Activated CD8-positive, alpha-beta T cell treated with anti-CD3 and anti-CD28 coated beads for 36 hours (primary cell): ENCODE data around the gene GIGYF2. TPM values are rescaled to one million over a fixed set of nuclear protein-coding genes. Genes with fewer than 3 reads are reported as not detected.

Source experiments
- ATAC-seq: fragments of 200-7000 bp; cut with Tn5 transposase; one replicate; pipeline ENCODE4 v1.10.0; 2021; ENCODE audit warnings: mild to moderate bottlenecking, moderate library complexity
- CTCF ChIA-PET: fragments of 350-600 bp; sonication (Branson Sonifier 250); formaldehyde crosslinking; loops from one replicate; lab custom pipeline; 2021; ENCODE audit warnings: antibody characterized with exemption; lab: Charles Lee
- POLR2A ChIA-PET: fragments of 350-600 bp; sonication (Branson Sonifier 250); formaldehyde crosslinking; loops from one replicate; lab custom pipeline; 2021; ENCODE audit warnings: antibody characterized with exemption; lab: Charles Lee
- DNase-seq: peaks from one replicate; pipeline ENCODE4 v3.0.0-alpha.2; 2020
- H3K27ac Mint-ChIP-seq: one replicate; pipeline ENCODE4 v1.8.0; 2021; ENCODE audit warnings: mild to moderate bottlenecking, mixed read lengths
- H3K27me3 Mint-ChIP-seq: one replicate; pipeline ENCODE4 v1.8.0; 2021; ENCODE audit warnings: mixed read lengths
- H3K36me3 Mint-ChIP-seq: one replicate; pipeline ENCODE4 v1.8.0; 2021; ENCODE audit warnings: low read depth, mixed read lengths
- H3K4me1 Mint-ChIP-seq: one replicate; pipeline ENCODE4 v1.8.0; 2021; ENCODE audit warnings: low read depth, mixed read lengths
- H3K4me3 Mint-ChIP-seq: one replicate; pipeline ENCODE4 v1.8.0; 2021; ENCODE audit warnings: mild to moderate bottlenecking, moderate library complexity, mixed read lengths
- H3K9me3 Mint-ChIP-seq: one replicate; pipeline ENCODE4 v1.8.0; 2021; ENCODE audit warnings: mixed read lengths
- CTCF ChIP-seq: fragments of 200-600 bp; IDR thresholded peaks from one replicate; pipeline ENCODE4 v1.8.0; 2022; ENCODE audit warnings: antibody characterized with exemption, mild to moderate bottlenecking
- intact Hi-C: fragments of 100-400 bp; cut with micrococcal nuclease; formaldehyde crosslinking; loops from one replicate; pipeline ENCODE4 v1.10.0; 2022
- total RNA-seq, 2 experiments: library from RNA; stranded (reverse); gene quantifications; one replicate each; pipeline ENCODE4 v1.2.3, GENCODE V29; 2021

GIGYF2 gene
- total RNA-seq, 2 experiments from 2014 or later = 49.7 to 52.5 TPM

GRCh38 chr2:232880764-232881351, 183.7 kb downstream of the GIGYF2 start:
- H3K27me3 Mint-ChIP-seq = peaks cover 5% of the 10 kb centered on the region
- no peak overlapping the region for H3K27ac Mint-ChIP-seq
- no peaks in the 10 kb centered on the region for H3K4me1 Mint-ChIP-seq
- H3K36me3 Mint-ChIP-seq = no peaks in the 10 kb centered on the region
- H3K9me3 Mint-ChIP-seq = no peaks in the 10 kb centered on the region
- TF ChIP-seq CTCF = no peak
- ChIA-PET CTCF (interaction anchor here (1.1 to 1.4 kb wide), 2 partner anchors 173 to 270 kb away, joined by 3 read pairs; no protein-coding TSS in a partner anchor), POLR2A (interaction anchor here (0.9 kb wide), 1 partner anchor 330 kb away, joined by 3 read pairs; no protein-coding TSS in a partner anchor)
- DNase-seq = no peak
- no peak overlapping the region for H3K4me3 Mint-ChIP-seq
- intact Hi-C loops = no loop called here
- ATAC-seq = no peak

- H3K27ac Mint-ChIP-seq = no peak overlapping the region
- no peaks in the 10 kb centered on the region for H3K4me1 Mint-ChIP-seq
- TF ChIP-seq CTCF = no peak
- DNase-seq (no peak), ATAC-seq (no peak)
- no peaks in the 10 kb centered on the region for H3K36me3 Mint-ChIP-seq
- ChIA-PET POLR2A (no interaction called here), CTCF (no interaction called here)
- H3K4me3 Mint-ChIP-seq = no peak overlapping the region
- peaks cover 5% of the 10 kb centered on the region for H3K27me3 Mint-ChIP-seq
- H3K9me3 Mint-ChIP-seq = no peaks in the 10 kb centered on the region
- intact Hi-C loops = no loop called here
Observed at GRCh38 chr2:232882085-232882484, 185.0 kb downstream of the GIGYF2 start.

GRCh38 chr2:232882505-232883115, 185.5 kb downstream of the GIGYF2 start:
- no peak overlapping the region for H3K4me3 Mint-ChIP-seq
- no peaks in the 10 kb centered on the region for H3K36me3 Mint-ChIP-seq
- ChIA-PET CTCF (no interaction called here), POLR2A (no interaction called here)
- ATAC-seq = no peak
- no peaks in the 10 kb centered on the region for H3K4me1 Mint-ChIP-seq
- no peak overlapping the region for H3K27ac Mint-ChIP-seq
- no peak for DNase-seq
- H3K27me3 Mint-ChIP-seq = peaks cover 3% of the 10 kb centered on the region
- intact Hi-C loops = no loop called here
- H3K9me3 Mint-ChIP-seq = no peaks in the 10 kb centered on the region
- TF ChIP-seq CTCF = no peak

GRCh38 chr2:232883116-232883721, 186.1 kb downstream of the GIGYF2 start:
- no peaks in the 10 kb centered on the region for H3K36me3 Mint-ChIP-seq
- no peak for TF ChIP-seq CTCF
- H3K27me3 Mint-ChIP-seq = no peaks in the 10 kb centered on the region
- ChIA-PET CTCF (no interaction called here), POLR2A (no interaction called here)
- no peak for ATAC-seq
- DNase-seq = no peak
- no peaks in the 10 kb centered on the region for H3K4me1 Mint-ChIP-seq
- no peaks in the 10 kb centered on the region for H3K9me3 Mint-ChIP-seq
- intact Hi-C loops = no loop called here
- H3K4me3 Mint-ChIP-seq = no peak overlapping the region
- H3K27ac Mint-ChIP-seq = no peak overlapping the region

- CTCF ChIA-PET = no interaction called here
- Mint-ChIP-seq H3K27me3 (no peaks in the 10 kb centered on the region), H3K27ac (no peak overlapping the region), H3K9me3 (no peaks in the 10 kb centered on the region), H3K36me3 (no peaks in the 10 kb centered on the region), H3K4me3 (no peak overlapping the region), H3K4me1 (no peaks in the 10 kb centered on the region)
- intact Hi-C loops = no loop called here
- TF ChIP-seq CTCF = no peak
- no peak for DNase-seq
- ATAC-seq = no peak
- POLR2A ChIA-PET = interaction anchor here (0.5 kb wide), 1 partner anchor 75 kb away, joined by 3 read pairs; no protein-coding TSS in a partner anchor
Observed at GRCh38 chr2:232884001-232884421, 186.9 kb downstream of the GIGYF2 start.
